ENCODE measurements around the gene IGFALS. TPM values are rescaled to one million over a fixed set of nuclear protein-coding genes. Genes with fewer than 3 reads are reported as not detected.

Gene IGFALS
- total RNA-seq, 2 donors from 2014 or later, result 0.28 to 0.54 TPM

- Histone ChIP-seq H3K4me3 (no peak overlapping the region), H3K27me3 (replicated peaks; ENCODE audit: insufficient read depth) (no peaks in the 10 kb centered on the region), H3K27ac (no peak overlapping the region), H3K9me3 (no peaks in the 10 kb centered on the region), H3K36me3 (peaks cover 61% of the 10 kb centered on the region), H3K4me1 (ENCODE audit: control insufficient read depth in 1 of 2, low read depth in 2 of 2) (no peaks in the 10 kb centered on the region)
- no peak for DNase-seq (ENCODE audit: low spot score)
- no peak for TF ChIP-seq CTCF (IDR thresholded peaks at IDR 0.05)
- no peak for ATAC-seq (ENCODE audit: insufficient number of reproducible peaks, low FRiP score, low read depth)
Observed at GRCh38 chr16:1817276-1817589, 23.7 kb upstream of the IGFALS start.

GRCh38 chr16:1816396-1817275, 23.1 kb upstream of the IGFALS start:
- no peak for TF ChIP-seq CTCF (IDR thresholded peaks at IDR 0.05)
- Histone ChIP-seq H3K27me3 (replicated peaks; ENCODE audit: insufficient read depth) (no peaks in the 10 kb centered on the region), H3K27ac (no peak overlapping the region), H3K9me3 (no peaks in the 10 kb centered on the region), H3K36me3 (peaks cover 55% of the 10 kb centered on the region), H3K4me1 (ENCODE audit: control insufficient read depth in 1 of 2, low read depth in 2 of 2) (no peaks in the 10 kb centered on the region), H3K4me3 (no peak overlapping the region)
- DNase-seq (ENCODE audit: low spot score), result no peak
- ATAC-seq (ENCODE audit: insufficient number of reproducible peaks, low FRiP score, low read depth), result no peak

- Histone ChIP-seq H3K4me3 (no peak overlapping the region), H3K36me3 (peaks cover 46% of the 10 kb centered on the region), H3K9me3 (no peaks in the 10 kb centered on the region), H3K27me3 (replicated peaks; ENCODE audit: insufficient read depth) (no peaks in the 10 kb centered on the region), H3K4me1 (ENCODE audit: control insufficient read depth in 1 of 2, low read depth in 2 of 2) (no peaks in the 10 kb centered on the region), H3K27ac (no peak overlapping the region)
- DNase-seq (ENCODE audit: low spot score), result no peak
- no peak for ATAC-seq (ENCODE audit: insufficient number of reproducible peaks, low FRiP score, low read depth)
- no peak for TF ChIP-seq CTCF (IDR thresholded peaks at IDR 0.05)
Observed at GRCh38 chr16:1815461-1815860, 22.0 kb upstream of the IGFALS start.

- Histone ChIP-seq H3K9me3 (no peaks in the 10 kb centered on the region), H3K4me3 (no peak overlapping the region), H3K36me3 (peaks cover 44% of the 10 kb centered on the region), H3K27me3 (replicated peaks; ENCODE audit: insufficient read depth) (no peaks in the 10 kb centered on the region), H3K4me1 (ENCODE audit: control insufficient read depth in 1 of 2, low read depth in 2 of 2) (no peaks in the 10 kb centered on the region), H3K27ac (no peak overlapping the region)
- TF ChIP-seq CTCF (IDR thresholded peaks at IDR 0.05), result peak; percentile 12
- no peak for ATAC-seq (ENCODE audit: insufficient number of reproducible peaks, low FRiP score, low read depth)
- DNase-seq (ENCODE audit: low spot score), result no peak
Observed at GRCh38 chr16:1812732-1813163, 19.2 kb upstream of the IGFALS start.

- Histone ChIP-seq H3K9me3 (no peaks in the 10 kb centered on the region), H3K36me3 (peaks cover 34% of the 10 kb centered on the region), H3K4me3 (no peak overlapping the region), H3K27me3 (replicated peaks; ENCODE audit: insufficient read depth) (no peaks in the 10 kb centered on the region), H3K27ac (no peak overlapping the region), H3K4me1 (ENCODE audit: control insufficient read depth in 1 of 2, low read depth in 2 of 2) (no peaks in the 10 kb centered on the region)
- DNase-seq (ENCODE audit: low spot score) (no peak), ATAC-seq (ENCODE audit: insufficient number of reproducible peaks, low FRiP score, low read depth) (no peak)
- TF ChIP-seq CTCF (IDR thresholded peaks at IDR 0.05), result no peak
Observed at GRCh38 chr16:1810536-1810935, 17.0 kb upstream of the IGFALS start.
